ENCODE data around the gene LCNL1. TPM values are rescaled to one million over a fixed set of nuclear protein-coding genes. Genes with fewer than 3 reads are reported as not detected.

LCNL1 gene
- 1.2 TPM for total RNA-seq

GRCh38 chr9:136982232-136983051 lies at the start of gene LCNL1:
LCNL1 (plus strand) TSS chr9:136982993; CDS start chr9:136983587, 594 bp downstream.

GRCh38 chr9:136944519-136945332 lies 38.1 kb upstream of the LCNL1 start, which contains the start of the genes C8G and FBXW5:
C8G (plus strand) TSS chr9:136945243; CDS start chr9:136945321, 78 bp downstream.
FBXW5 (minus strand) TSS chr9:136944738; CDS start chr9:136944083, 655 bp downstream.

GRCh38 chr9:136951541-136952320 lies 31.1 kb upstream of the LCNL1 start, which contains the start of gene LCN12:
LCN12 (plus strand) TSS chr9:136952273; CDS start chr9:136952328, 55 bp downstream.

GRCh38 chr9:136977223-136977622 lies 5.6 kb upstream of the LCNL1 start, which contains the start of gene PTGDS:
PTGDS (plus strand) TSS chr9:136977504; CDS start chr9:136977579, 75 bp downstream.

GRCh38 chr9:136991993-136992818 lies 9.4 kb downstream of the LCNL1 start, which contains the start of gene PAXX:
PAXX (plus strand) TSS chr9:136992422; CDS start chr9:136992444, 22 bp downstream.

GRCh38 chr9:136996361-136997292 lies 13.8 kb downstream of the LCNL1 start, which contains the start of gene CLIC3:
CLIC3 (minus strand) TSS chr9:136996568; CDS start chr9:136996543, 25 bp downstream.

GRCh38 chr9:137027369-137028262 lies 44.8 kb downstream of the LCNL1 start, which contains the start of gene ABCA2:
ABCA2 (minus strand) TSS chr9:137028237; CDS start chr9:137028140, 97 bp downstream.

GRCh38 chr9:137031904-137032640 lies 49.3 kb downstream of the LCNL1 start, which contains the start of gene FUT7:
FUT7 (minus strand) TSS chr9:137032088; CDS start chr9:137031991, 97 bp downstream.

Other genes with a start within 250 kb of the LCNL1 start
- gene LCN10, start 240.1 kb upstream of the LCNL1 start, total RNA-seq: 1.4 TPM
- not detected for gene LCN6, start 234.5 kb upstream of the LCNL1 start, total RNA-seq
- 0.38 TPM for gene LCN8, start 224.8 kb upstream of the LCNL1 start, total RNA-seq
- gene LCN15, start 218.5 kb upstream of the LCNL1 start, total RNA-seq: not detected
- 31.1 TPM for gene TMEM141, start 191.6 kb upstream of the LCNL1 start, total RNA-seq
- gene CCDC183, start 186.7 kb upstream of the LCNL1 start, total RNA-seq: 2.0 TPM
- 38.6 TPM for gene RABL6, start 175.0 kb upstream of the LCNL1 start, total RNA-seq
- gene AJM1, start 140.5 kb upstream of the LCNL1 start, total RNA-seq: 2.0 TPM
- gene PHPT1, start 133.6 kb upstream of the LCNL1 start, total RNA-seq: 55.5 TPM
- 8.2 TPM for gene MAMDC4, start 130.6 kb upstream of the LCNL1 start, total RNA-seq
- 222 TPM for gene EDF1, start 116.7 kb upstream of the LCNL1 start, total RNA-seq
- gene TRAF2, start 96.5 kb upstream of the LCNL1 start, total RNA-seq: 15.9 TPM
- 101 TPM for gene FBXW5, start 38.3 kb upstream of the LCNL1 start, total RNA-seq
- gene C8G, start 37.8 kb upstream of the LCNL1 start, total RNA-seq: not detected
- gene LCN12, start 30.7 kb upstream of the LCNL1 start, total RNA-seq: 2.9 TPM
- gene PTGDS, start 5.5 kb upstream of the LCNL1 start, total RNA-seq: 230 TPM
- 25.7 TPM for gene PAXX, start 9.4 kb downstream of the LCNL1 start, total RNA-seq
- gene CLIC3, start 13.6 kb downstream of the LCNL1 start, total RNA-seq: 1.1 TPM
- gene ABCA2, start 45.2 kb downstream of the LCNL1 start, total RNA-seq: 49.9 TPM
- gene FUT7, start 49.1 kb downstream of the LCNL1 start, total RNA-seq: not detected
- 56.4 TPM for gene NPDC1, start 63.2 kb downstream of the LCNL1 start, total RNA-seq
- 7.0 TPM for gene ENTPD2, start 71.1 kb downstream of the LCNL1 start, total RNA-seq
- gene SAPCD2, start 87.6 kb downstream of the LCNL1 start, total RNA-seq: 4.3 TPM
- gene UAP1L1, start 94.5 kb downstream of the LCNL1 start, total RNA-seq: 8.5 TPM
- gene MAN1B1, start 104.0 kb downstream of the LCNL1 start, total RNA-seq: 59.0 TPM
- gene DPP7, start 131.7 kb downstream of the LCNL1 start, total RNA-seq: 37.5 TPM
- 12.7 TPM for gene GRIN1, start 156.2 kb downstream of the LCNL1 start, total RNA-seq
- 1.7 TPM for gene LRRC26, start 187.1 kb downstream of the LCNL1 start, total RNA-seq
- not detected for gene TMEM210, start 189.1 kb downstream of the LCNL1 start, total RNA-seq
- 42.9 TPM for gene ANAPC2, start 205.6 kb downstream of the LCNL1 start, total RNA-seq
- 51.1 TPM for gene SSNA1, start 205.7 kb downstream of the LCNL1 start, total RNA-seq
- 11.3 TPM for gene TPRN, start 217.7 kb downstream of the LCNL1 start, total RNA-seq
- gene TMEM203, start 222.7 kb downstream of the LCNL1 start, total RNA-seq: 34.2 TPM
- 10.3 TPM for gene NDOR1, start 222.7 kb downstream of the LCNL1 start, total RNA-seq
- 2.7 TPM for gene RNF208, start 239.2 kb downstream of the LCNL1 start, total RNA-seq
- gene CYSRT1, start 242.2 kb downstream of the LCNL1 start, total RNA-seq: 0.60 TPM
- gene RNF224, start 244.5 kb downstream of the LCNL1 start, total RNA-seq: not detected
- not detected for gene SLC34A3, start 247.9 kb downstream of the LCNL1 start, total RNA-seq